C1 segment of cervical spinal cord (tissue), 14 donors: Measurements from ENCODE around the gene SLC17A9.
A peak's percentile ranks its signal among the peaks of the same experiment; 100 is the strongest.

Source experiments
- DNase-seq, 14 donors: peaks; one replicate each; lab custom pipeline; 2025; lab: John Stamatoyannopoulos, UW

The SLC17A9 gene

DNA sequence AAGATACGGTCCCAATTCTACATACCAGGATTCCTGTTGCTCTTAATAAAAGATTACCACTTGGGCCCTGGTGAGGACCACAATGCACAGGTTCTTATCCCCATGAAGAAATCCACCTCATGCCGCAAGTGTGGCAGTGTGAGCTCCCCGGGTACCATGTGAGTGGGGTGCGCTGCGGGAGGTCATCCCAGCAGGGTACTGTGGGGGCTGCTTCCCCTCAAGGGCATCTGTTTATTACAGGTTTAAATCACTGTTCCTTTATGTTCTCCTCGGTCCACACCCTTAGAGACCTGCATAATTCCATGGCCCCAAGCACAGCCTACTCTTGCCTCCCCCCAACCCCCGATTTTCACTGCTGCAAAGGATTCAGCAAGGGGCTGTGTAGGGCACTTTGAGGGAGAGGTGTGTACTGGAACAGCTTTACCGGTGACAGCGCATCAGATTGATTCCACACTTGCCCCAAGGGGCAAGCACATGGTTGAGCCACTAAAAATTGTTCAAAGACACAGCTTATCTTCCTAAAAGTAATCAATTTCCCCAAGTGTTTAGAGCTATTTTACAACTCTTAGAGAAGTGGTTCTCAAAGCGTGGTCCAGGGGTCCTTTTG is 32.4 kb upstream of the SLC17A9 start:
- no peak for DNase-seq

DNA sequence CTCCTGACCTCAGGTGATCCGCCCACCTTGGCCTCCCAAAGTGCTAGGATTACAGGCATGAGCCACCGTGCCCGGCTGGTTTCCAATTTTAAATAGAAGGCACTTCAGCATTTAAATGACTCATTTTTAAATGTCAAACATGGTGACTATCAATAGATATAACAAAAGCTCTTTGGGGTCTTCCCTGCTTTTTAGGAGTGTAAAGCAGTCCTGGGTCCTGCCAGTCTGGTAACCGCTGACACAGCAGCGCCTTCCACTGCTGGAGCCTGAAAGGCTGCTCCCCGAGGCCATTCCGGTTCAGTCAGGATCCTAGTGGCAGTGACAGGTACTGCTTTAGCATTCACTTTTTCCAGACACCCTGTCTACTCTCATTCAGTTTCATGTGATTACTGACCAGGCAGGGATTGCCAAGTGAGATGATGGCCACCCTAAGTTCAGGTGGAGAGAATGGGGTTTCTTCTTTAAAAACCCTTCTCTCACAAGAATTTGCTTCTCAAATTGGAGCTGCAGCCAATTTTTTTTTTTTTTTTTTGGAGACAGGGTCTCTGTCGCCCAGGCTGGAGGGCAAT is 31.3 kb upstream of the SLC17A9 start:
- no peak for DNase-seq

DNA sequence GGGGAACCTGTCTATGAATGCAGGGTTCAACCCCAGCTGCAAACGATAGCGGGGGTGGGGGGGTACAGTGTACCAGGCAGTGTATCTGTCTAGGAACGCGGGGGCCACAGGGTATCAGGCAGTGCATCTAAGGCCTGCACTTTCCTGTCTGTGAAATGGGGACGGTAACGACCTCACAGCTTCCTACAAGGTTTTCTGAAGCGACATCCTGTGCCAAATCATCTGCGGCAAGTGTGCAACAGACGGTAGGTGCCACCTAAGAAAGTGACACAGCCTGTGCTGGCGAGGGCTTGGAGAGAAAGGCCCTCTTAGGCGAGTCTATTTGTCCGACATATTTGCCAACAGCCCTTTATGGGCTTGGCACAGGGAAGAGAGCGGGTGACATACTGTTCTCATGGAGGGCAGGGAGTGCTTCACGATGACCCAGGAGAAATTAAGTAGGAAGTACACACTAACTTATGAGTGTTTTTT is 30.0 kb upstream of the SLC17A9 start:
- DNase-seq: no peak

DNA sequence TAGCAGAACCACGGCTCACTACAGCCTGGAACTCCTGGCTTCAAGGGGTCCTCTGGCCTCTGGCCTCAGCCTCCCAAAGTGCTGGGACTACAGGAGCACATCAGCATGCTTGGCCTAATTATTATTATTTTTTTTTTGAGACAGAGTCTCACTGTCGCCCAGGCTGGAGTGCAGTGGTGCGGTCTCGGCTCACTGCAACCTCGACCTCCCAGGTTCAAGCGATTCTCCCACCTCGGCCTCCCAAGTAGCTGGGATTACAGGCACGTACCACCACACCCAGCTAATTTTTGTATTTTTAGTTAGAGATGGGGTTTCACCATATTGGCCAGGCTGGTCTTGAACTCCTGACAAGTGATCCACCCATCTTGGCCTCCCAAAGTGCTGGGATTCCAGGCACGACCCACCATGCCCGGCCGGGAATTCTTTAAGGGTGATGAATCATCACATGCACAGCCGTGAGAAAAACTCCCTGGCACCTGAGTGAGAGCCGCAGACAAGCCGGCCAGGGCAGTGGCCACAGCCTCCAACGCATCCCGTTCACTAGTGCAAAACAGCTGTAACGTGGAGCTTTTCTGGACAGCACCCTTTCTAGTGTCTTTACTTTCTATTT is 29.3 kb upstream of the SLC17A9 start:
- peak in 1 of 14 donors; percentile 24 for DNase-seq

DNA sequence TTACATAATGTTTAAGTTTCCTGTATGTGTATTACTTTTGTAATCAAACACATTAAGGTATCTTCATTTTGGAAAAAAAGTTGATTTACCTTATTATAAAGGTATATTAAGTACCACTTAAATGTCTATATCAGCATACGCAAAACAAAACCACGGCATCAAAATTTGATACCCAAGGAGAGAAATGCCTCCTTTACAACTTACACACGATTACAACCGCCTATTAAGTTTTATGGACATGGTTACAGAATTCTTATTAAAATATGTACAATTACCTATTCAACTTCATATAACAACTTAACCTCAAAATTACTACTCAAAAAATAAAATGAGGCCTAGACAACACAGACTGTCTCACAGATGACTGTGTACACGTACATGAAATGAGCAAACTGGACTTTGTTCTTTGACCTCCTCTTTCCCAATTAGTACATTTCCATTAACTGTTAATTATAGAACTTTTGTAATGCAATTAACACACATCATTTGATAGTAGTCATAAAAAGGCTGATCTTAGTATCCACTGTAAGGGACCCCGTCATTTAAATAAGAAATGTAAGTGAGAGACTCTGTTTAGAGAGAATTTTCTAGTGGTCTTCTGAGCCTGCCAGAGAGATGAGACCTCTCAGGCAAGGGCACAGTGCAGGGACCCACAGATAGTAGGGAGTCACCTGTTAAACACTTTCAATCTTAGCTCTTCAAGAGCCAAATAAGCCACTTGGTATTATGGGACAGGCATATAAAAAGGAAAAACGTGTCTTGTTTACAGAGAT is 28.7 kb upstream of the SLC17A9 start:
- DNase-seq: no peak

DNA sequence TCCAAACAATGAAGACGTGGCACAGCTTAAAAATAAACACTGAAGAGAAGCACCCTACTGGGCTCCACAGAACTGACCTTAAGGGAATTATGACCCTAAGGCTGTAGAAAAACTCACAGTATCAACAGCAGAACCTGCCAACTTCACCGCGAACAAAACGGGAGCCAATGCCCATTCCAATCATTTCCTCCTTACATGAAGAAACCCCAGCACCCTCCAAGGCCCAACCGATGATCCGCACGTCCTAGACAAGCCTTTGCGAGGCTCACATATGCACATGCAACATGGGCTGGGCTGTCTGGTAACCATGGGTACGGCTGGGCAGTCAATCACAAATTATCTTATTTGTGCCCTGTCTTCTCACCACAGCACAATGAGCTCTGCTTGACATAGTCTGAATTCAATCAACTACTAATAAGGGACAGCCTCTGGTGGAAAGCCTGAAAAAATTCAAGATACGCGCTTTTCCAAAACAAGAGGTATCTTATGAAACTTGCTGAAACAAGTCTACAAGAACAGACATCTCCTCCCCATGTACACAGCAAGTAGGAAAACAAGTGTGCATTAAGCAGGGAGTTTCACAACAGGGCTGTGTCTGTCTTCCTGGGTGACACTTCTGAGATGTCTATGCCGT is 27.9 kb upstream of the SLC17A9 start:
- DNase-seq: peak in 1 of 14 donors; percentile 3

DNA sequence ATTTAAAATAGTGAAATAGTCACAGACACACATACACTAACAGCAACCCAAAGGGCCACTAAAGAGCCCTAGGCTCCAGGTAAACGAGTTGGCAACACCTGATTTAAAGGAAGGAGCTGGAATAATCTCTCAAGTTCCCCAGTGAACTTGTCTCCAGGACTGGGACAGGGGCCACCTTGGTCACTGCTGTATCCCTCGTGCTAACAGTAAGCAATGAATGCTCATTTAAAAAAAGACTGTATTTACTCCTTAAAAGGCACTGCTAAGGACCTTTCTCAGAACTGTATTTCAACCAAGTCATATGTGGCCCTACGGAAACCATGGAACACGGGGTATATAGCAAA is 27.5 kb upstream of the SLC17A9 start:
- DNase-seq: no peak

DNA sequence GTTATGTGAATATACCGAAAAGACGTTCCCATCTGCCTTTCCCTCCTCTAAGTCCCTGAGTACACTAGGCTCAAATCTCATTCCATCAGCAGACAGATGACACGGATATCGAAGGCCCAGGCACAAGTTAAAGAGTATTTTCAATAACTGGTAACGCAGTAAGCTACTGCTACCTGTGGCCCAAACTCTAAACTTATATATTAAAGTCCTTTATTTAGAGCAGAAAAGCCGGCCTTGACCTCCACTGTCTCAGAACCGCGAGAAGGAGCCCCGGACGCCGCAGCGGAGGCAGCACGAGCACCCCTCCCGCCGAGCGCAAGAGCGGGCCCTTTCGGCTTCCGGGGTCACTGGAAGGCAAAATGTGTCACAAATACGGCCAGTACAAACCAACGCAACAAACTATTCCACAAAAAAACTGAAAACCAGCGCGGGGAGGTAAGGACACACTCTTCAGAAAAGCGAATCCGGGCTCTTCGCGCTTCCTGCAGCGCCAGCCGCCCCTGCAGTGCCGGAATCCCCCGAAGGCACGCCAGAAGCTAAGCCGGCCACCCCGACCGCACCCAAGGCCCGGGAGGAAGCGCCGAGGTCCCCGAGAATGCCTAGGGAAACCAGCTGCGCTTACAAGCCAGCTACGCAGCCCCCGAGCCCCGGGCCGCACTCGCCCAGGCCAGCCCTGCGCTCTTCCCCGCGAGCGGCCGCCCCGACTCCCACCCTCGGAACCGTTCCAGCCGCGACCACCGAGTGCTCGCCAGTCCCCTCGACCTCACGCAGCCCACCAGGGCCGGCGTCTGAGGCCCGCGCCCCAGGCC is 26.9 kb upstream of the SLC17A9 start:
- peak in 7 of 14 donors; percentile 20 to 70 (median 56) for DNase-seq

DNA sequence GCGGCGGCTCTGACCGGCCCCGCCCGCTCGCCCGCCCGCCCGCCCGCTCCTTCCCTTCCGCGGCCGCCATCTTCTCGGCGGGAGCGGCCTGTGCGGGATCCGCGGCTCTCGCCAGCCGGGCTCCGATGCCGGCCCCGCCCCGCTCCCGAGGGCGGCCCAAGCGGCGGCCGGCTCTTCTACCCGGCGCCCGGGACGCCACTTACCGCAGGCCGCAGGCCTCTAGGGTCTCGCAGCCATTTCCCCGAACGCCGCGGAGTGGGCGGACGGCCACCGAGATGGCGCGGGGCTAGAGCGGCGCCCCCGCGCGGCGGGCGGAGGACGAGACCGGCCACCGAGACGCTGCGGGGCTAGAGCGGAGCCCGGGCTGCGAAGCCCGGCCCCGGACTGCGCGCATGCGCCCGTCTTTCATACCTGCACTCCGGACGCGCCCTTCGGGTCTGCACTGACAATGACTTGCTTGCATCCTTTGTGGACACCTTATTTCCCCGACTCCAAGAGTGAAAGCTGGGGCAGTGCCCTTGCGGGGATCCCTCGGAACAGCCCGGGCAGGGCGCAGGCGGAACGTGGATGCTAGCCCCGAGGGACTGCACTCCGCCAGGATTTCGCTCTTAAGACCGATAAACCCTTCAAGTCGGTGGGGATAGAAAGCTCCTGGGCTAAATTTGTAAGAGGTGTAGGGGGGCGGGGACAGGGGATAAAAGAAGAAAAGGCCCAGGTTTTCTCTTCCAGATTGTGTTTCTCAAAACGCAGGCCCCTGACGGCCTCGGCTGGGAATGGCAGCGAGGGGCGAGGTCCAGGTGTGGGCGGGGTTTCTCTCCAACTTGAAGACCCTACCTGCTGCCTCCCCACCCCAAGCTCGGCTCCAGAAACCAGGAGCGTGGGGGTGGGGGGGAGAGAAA is 26.0 kb upstream of the SLC17A9 start, which contains the start of gene DIDO1:
TSS of gene DIDO1 (minus strand) at position 277 of the 899 bp plus-strand sequence.
- peak in 13 of 14 donors; percentile 52 to 91 (median 81) for DNase-seq

DNA sequence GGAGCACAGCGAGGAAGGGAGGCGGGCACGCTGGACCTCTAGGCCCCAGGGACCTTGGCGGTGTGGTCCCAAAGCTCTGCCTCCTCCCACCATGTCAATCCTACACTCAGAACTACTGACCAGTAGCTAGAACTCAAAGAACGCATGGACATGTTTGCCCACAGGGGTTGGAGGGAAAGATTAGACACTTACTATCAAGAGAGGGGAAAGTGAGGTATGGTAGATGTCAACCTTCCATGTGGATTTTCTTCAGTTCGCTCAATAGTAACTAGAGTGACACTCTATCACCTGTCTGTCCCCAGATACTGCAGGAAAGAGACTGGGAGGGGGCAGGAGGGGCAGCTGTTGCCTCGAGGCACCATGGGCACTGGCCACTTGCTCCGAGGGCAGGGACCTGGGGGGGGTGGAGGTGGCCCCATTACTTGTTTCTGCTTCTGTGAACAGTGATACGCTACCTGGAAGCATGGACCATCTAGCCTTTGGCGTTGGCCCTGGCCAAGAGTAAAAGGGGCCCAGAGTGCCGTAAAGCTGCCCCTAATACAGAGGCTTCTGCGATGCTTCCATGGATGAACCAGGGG is 25.3 kb upstream of the SLC17A9 start:
- no peak for DNase-seq

DNA sequence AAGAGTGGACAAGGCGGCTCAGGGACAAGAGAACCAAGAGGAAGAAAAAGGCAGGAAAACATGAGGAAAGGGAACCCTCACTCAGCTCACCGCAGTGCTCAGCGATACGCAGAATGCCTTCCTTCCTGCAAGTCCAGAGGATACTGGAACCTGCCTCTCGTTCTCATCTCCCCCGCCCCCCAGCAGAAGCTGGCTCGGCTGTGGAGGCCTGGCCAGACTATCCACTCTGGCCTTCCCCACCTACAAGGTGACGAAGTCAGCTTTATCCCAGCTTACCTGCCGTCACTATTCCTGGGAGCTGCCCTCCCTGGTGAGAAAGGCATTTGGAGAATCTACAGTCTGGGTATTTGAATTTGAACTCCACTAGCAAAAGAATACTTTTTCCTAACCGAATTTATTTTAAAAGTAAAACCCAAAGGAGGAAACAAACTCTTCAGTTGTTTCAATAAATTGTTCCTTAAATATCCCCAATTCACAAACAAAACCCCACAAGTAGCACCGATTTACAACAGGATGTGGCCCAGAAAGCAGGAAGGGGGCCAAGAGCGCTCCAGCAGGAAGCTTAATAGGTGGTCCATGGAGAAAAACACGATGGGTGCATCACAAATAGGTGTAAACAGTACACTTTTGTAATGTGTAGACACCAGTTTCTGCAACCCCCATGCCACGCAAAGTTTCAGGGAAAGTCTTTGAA is 24.1 kb upstream of the SLC17A9 start:
- no peak for DNase-seq

DNA sequence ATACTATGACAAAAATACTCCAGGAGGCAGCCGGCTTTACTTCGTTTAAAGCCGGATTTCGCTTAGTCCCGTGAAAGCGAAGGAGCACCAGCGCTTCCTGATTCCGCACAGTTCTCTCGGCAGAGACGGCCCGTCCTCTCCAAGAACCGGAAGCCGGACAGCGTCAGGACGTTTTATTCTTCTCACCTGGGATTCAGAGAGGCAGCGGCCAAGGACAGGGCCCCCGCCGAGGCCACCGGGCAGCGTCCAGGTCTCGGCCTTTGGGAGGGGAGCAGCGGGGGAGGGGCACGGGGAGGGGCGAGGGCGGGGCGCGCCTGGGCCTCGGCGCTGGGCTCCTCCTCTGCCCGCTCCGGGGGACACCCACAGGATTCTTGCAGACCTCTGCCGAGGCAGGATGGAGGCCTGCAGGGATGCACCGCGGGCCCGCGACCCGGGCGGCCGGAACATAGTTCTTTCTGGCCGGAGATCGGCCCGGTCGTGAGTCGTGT is 23.4 kb upstream of the SLC17A9 start:
- DNase-seq: peak in 8 of 14 donors; percentile 5 to 60 (median 24)

DNA sequence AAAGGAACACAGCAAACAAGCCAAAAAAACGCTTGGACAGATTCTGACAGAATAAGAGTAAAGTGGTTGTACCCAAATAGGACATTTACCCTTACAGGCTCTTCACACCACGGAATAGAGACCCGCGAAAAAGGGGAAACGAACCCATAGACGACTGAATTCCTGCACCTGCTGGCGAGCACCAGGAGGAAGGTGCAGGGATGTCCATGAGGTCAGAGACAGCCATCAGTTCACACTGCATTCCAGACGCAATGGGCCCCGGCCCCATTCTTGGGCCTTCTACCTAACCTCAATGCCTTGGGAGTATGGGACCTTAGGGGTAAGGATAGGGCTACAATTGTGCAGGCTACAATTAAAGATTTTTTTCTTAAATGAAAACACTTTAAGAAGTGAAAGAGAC is 21.0 kb upstream of the SLC17A9 start:
- DNase-seq: no peak

DNA sequence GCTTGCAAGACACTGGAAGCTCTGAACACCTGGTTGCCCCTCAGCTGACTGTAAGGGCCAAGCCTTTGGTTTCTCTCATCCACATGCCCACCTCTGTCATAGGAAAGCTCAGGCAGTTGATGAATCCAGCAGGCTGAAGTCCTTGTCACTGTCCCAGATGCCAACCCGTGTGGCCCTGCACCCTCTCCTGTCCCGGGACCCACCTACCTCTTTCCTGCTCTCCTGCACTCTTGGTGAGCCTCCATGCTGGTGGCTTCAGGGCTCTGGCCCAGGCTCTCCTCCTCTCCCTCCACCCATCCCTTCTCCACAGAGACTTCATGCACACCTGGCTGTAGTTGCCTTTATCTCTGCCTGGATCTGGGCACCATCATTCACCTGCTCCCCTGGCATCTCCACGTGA is 18.5 kb upstream of the SLC17A9 start:
- DNase-seq: no peak

DNA sequence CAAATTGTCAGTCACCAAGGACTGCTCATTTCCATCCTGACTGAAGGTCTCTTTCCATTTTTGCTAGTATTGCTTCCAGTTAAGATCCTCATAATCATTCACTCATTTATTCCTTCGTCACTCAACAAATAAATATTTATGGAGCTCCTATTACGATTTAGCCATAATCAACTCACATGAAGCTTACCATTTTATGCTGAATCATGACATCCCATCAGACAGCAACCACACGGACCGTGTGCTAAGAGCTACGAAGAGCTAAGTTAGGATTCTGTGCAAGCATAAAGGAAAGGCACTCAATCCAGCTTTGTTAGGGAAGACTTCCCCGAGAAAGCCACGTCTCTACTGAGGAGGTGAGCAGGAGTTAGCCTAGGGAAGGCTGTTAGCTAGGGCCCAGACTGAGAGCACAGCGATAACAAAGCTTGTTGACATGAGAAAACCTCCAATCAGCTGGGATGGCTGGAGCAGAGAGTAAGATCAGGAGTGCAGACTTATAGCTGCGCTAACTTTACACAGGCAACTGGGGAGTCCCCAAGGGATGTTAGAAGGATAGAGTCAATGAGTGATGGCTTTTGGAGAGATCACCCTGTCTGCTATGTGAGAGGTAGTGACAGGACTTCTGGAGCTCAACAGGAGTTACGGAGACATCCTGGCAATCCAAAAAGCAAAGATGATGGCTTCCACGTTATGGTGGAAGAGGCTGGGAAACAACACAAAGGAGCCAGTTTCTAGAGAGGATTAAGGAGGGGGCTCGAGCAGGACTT is 17.1 kb upstream of the SLC17A9 start:
- no peak for DNase-seq

DNA sequence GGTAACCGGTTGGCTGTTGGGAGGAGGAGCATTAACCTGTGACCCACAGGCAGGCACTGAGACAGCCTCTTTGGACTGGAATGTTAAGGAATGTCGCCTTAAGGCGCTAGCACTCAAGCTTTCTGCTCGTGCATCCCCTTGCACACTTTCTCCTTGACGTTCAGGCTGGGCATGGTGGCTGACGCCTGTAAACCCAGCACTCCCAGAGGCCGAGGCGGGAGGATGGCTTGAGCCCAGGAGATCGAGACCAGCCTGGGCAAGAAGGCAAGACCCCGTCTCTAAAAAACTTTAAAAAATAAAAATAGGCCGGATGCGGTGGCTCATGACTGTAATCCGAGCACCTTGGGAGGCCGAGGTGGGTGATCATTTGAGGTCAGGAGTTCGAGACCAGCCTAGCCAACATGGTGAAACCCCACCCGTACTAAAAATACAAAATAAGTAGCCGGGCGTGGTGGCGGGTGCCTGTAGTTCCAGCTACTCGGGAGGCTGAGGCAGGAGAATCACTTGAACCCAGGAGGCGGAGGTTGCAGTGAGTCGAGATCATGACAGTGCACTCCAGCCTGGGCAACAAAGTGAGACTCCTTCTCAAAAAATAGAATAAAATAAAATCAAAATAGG is 16.4 kb upstream of the SLC17A9 start:
- no peak for DNase-seq

DNA sequence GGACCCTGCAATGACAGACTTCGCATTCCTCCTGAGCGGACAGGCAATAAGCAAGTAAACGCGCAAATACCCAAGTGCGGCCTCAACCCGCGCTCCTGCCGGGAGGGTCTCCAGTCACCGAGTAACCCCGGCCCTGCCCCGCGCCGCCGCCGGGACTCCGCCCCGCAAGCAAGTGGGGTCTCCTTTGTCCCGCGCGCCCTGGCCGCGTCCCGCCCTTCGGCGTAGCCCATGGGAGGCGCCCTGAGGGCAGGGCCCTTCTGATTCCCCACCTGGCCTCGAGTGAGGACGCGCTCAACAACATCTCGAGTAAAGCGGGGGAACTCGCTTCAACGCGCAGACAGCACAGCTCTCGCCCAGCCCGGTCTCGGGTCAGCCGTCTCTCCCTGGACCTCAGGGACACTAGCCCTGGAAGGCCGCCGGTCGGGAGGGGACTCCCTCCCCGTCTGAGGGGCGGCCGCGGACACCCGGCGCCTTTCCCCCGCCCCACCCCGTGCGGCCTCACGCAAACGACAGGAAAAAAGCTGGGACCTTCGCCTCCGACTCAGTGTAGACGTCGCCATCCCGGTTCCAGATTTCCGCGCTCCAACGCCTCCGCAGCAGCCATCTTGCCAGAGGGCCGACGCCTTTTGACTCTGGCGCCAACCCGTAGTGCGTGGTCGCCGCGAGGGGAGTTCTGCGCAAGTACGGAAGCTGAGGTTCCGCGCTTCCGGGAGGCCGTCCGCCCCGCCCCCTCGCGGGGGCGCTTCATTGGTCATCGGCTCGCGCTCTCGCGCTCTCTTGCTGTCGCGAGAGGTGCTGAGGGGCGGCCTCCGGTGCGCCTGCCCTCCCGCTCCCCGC is 15.0 kb upstream of the SLC17A9 start:
- peak; percentile 87 to 97 (median 92) for DNase-seq
